B cell (primary cell): ENCODE measurements around the gene CDHR3.

Experiments
- EZH2 ChIP-seq: IDR thresholded peaks from 2 replicates; pipeline ENCODE4 v1.6.1; 2012; ENCODE audit warnings: borderline replicate concordance, low read depth, mild to moderate bottlenecking, moderate library complexity, low read length; ENCODE audit not compliant: insufficient read depth, poor library complexity, severe bottlenecking
- TF ChIP-seq, protein P1 (sequence below): fragments of 200-600 bp; IDR thresholded peaks from one replicate; pipeline ENCODE4 v1.8.0; 2022; ENCODE audit warnings: antibody characterized with exemption, mild to moderate bottlenecking

DNA sequence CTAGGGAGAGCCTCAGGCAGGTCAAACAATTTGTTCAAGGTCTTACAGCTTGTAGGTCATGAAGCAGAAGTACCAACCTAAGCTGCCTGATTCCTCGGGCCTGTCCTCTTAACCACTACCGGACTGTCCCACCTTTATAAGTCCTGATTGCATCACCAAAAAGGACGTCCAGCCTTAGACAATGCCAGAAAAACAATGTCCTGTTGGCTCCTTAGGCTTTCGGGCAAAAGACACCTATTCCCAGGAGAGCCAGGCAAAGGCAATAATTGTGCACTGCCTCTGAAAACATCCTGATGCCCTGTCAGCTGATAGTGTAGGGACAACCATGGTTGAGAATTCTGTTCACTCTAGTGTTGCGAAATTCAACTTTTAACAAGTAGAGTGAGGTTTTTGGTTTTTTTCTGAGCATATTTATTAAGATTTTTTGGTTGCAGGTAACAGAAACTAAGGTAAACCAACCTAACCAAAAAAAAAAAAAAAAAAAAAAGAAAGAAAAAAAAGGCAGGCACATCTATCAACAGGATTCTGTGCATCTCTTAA, 40.5 kb downstream of the CDHR3 start:
- TF ChIP-seq, protein P1, sequence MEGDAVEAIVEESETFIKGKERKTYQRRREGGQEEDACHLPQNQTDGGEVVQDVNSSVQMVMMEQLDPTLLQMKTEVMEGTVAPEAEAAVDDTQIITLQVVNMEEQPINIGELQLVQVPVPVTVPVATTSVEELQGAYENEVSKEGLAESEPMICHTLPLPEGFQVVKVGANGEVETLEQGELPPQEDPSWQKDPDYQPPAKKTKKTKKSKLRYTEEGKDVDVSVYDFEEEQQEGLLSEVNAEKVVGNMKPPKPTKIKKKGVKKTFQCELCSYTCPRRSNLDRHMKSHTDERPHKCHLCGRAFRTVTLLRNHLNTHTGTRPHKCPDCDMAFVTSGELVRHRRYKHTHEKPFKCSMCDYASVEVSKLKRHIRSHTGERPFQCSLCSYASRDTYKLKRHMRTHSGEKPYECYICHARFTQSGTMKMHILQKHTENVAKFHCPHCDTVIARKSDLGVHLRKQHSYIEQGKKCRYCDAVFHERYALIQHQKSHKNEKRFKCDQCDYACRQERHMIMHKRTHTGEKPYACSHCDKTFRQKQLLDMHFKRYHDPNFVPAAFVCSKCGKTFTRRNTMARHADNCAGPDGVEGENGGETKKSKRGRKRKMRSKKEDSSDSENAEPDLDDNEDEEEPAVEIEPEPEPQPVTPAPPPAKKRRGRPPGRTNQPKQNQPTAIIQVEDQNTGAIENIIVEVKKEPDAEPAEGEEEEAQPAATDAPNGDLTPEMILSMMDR = no peak
- TF ChIP-seq EZH2 = no peak
